Fibroblast of the aortic adventitia (primary cell): ENCODE measurements around the gene EML2. TPM values are rescaled to one million over a fixed set of nuclear protein-coding genes. Genes with fewer than 3 reads are reported as not detected.

ENCODE experiments used
- DNase-seq: peaks from one replicate; pipeline ENCODE4 v3.0.0-alpha.2; 2010; ENCODE audit warnings: low read depth
- H3K4me3 ChIP-seq: 2 replicates; pipeline ENCODE4 v1.5.1; 2011; ENCODE audit warnings: low read depth, mild to moderate bottlenecking, control low read depth, low read length, moderate library complexity
- total RNA-seq: library from RNA; depleted of rRNA; stranded (reverse); fragments of >200 nt; gene quantifications from 2 replicates; pipeline ENCODE4 v1.2.3, GENCODE V29; 2012; ENCODE audit warnings: low replicate concordance
- TF ChIP-seq, protein P1 (sequence below): IDR thresholded peaks from 2 replicates; pipeline ENCODE4 v1.5.1; 2011; ENCODE audit warnings: mild to moderate bottlenecking, low read length, control low read depth, inconsistent platforms; ENCODE audit not compliant: insufficient read depth

Gene EML2
- total RNA-seq, 1 donor = 9.9 TPM

GRCh38 chr19:45587873-45588272, 51.3 kb downstream of the EML2 start:
- TF ChIP-seq, protein P1, sequence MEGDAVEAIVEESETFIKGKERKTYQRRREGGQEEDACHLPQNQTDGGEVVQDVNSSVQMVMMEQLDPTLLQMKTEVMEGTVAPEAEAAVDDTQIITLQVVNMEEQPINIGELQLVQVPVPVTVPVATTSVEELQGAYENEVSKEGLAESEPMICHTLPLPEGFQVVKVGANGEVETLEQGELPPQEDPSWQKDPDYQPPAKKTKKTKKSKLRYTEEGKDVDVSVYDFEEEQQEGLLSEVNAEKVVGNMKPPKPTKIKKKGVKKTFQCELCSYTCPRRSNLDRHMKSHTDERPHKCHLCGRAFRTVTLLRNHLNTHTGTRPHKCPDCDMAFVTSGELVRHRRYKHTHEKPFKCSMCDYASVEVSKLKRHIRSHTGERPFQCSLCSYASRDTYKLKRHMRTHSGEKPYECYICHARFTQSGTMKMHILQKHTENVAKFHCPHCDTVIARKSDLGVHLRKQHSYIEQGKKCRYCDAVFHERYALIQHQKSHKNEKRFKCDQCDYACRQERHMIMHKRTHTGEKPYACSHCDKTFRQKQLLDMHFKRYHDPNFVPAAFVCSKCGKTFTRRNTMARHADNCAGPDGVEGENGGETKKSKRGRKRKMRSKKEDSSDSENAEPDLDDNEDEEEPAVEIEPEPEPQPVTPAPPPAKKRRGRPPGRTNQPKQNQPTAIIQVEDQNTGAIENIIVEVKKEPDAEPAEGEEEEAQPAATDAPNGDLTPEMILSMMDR = no peak
- no peak for DNase-seq
- no peak overlapping the region for H3K4me3 ChIP-seq

DNA sequence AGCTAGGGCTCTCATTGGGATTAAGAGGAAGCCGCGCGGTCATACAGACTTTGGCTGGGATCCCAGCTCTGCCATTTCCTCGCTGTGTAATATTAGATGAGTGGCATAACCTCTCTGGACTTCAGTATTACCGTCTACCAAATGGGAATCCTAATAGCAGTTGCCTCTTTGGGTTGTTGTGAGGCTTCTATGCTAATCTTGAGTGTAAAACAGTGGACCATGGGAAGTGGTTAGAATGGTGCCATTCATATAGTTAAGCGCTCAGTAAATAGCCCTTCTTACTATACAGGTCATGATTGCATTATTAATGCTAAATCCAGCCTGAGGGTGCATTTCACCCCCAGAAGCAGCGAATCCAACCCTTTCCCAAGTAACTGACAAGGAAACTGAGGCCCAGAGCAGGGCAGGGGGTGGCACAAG, 54.0 kb downstream of the EML2 start:
- peak overlapping the region; percentile 72 for H3K4me3 ChIP-seq
- TF ChIP-seq, protein P1 = no peak
- DNase-seq = no peak

GRCh38 chr19:45584332-45585157, 54.7 kb downstream of the EML2 start, which contains the start of gene OPA3:
Gene OPA3, minus strand, starts transcription at chr19:45584802. Its CDS starts 38 bp downstream, at chr19:45584764.
- peak; percentile 100 for DNase-seq
- H3K4me3 ChIP-seq = peak within 1 kb of the TSS; percentile 92
- TF ChIP-seq, protein P1 = no peak

DNA sequence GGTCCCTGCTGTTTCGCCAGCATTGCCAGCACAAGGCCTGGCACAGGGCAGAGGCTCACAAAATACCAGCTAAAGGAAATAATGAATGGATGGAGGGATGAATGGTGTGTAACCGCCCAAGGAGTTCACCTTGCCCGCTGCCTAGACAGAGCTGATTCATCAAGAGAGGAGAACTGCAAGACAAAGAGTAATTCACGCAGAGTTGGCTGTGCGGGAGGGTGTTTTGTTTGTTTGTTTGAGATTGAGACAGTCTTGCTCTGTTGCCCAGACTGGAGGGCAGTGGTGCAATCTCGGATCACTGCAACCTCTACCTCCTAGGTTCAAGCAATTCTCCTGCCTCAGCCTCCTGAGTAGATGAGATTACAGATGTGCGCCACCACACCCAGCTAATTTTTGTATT, 57.6 kb downstream of the EML2 start:
- no peak for DNase-seq
- no peak overlapping the region for H3K4me3 ChIP-seq
- TF ChIP-seq, protein P1 = no peak

DNA sequence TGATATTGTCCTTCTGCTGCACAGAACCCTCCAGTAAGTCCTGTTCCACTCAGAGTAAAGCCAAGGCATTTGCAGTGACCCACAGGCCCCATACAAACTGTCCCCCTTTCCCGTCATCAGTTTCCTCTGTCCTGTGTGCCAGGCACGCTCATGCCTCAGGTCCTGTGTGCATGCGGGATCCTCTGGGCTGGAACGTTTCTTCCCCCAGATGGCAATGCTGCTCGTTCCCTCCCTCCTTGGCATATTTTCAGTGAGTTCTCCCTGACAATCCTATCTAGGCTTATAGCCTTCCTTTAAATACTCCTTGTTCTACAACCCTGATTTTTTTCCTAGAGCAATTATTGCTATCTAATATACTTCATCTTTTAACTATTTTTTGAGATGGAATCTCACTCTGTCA, 60.3 kb downstream of the EML2 start:
- DNase-seq = no peak
- TF ChIP-seq, protein P1 = no peak
- no peak overlapping the region for H3K4me3 ChIP-seq

- peak; percentile 89 for DNase-seq
- no peak overlapping the region for H3K4me3 ChIP-seq
- TF ChIP-seq, protein P1 = no peak
Observed at GRCh38 chr19:45577111-45577905, 61.9 kb downstream of the EML2 start.
